Type B pancreatic cell (in vitro differentiated cells): ENCODE measurements around the gene PLCB1. TPM values are rescaled to one million over a fixed set of nuclear protein-coding genes. Genes with fewer than 3 reads are reported as not detected.

ENCODE experiments used
- DNase-seq: peaks from one replicate; pipeline ENCODE4 v3.0.0; 2021; ENCODE audit warnings: mixed read lengths; ENCODE audit not compliant: unreplicated experiment; ENCODE audit errors: extremely low spot score
- H3K27ac Mint-ChIP-seq: 2 replicates; pipeline ENCODE4 v1.8.0; 2021; ENCODE audit warnings: mild to moderate bottlenecking, mixed read lengths
- H3K27me3 Mint-ChIP-seq: 2 replicates; pipeline ENCODE4 v1.8.0; 2021; ENCODE audit warnings: mixed read lengths
- H3K36me3 Mint-ChIP-seq: 2 replicates; pipeline ENCODE4 v1.8.0; 2021; ENCODE audit warnings: mixed read lengths
- H3K4me1 Mint-ChIP-seq: one replicate; pipeline ENCODE4 v1.8.0; 2021; ENCODE audit warnings: mixed read lengths; ENCODE audit not compliant: unreplicated experiment
- H3K4me3 Mint-ChIP-seq: 2 replicates; pipeline ENCODE4 v1.8.0; 2021; ENCODE audit warnings: mild to moderate bottlenecking, mixed read lengths
- H3K9me3 Mint-ChIP-seq: 2 replicates; pipeline ENCODE4 v1.8.0; 2021; ENCODE audit warnings: mixed read lengths
- total RNA-seq: library from RNA; stranded (reverse); gene quantifications from 2 replicates; pipeline ENCODE4 v1.2.1, GENCODE V29; 2021; ENCODE audit warnings: low replicate concordance
- TF ChIP-seq, protein P1 (sequence below): fragments of 200-600 bp; sonication (generic); conservative IDR thresholded peaks from 2 replicates; pipeline ENCODE4 v1.5.0; 2021; ENCODE audit warnings: antibody characterized with exemption, mild to moderate bottlenecking

Gene PLCB1
- total RNA-seq, 1 donor from 2014 or later, result 17.9 TPM

- H3K4me1 Mint-ChIP-seq, result peaks cover 16% of the 10 kb centered on the region
- H3K27ac Mint-ChIP-seq, result no peak overlapping the region
- TF ChIP-seq, protein P1, sequence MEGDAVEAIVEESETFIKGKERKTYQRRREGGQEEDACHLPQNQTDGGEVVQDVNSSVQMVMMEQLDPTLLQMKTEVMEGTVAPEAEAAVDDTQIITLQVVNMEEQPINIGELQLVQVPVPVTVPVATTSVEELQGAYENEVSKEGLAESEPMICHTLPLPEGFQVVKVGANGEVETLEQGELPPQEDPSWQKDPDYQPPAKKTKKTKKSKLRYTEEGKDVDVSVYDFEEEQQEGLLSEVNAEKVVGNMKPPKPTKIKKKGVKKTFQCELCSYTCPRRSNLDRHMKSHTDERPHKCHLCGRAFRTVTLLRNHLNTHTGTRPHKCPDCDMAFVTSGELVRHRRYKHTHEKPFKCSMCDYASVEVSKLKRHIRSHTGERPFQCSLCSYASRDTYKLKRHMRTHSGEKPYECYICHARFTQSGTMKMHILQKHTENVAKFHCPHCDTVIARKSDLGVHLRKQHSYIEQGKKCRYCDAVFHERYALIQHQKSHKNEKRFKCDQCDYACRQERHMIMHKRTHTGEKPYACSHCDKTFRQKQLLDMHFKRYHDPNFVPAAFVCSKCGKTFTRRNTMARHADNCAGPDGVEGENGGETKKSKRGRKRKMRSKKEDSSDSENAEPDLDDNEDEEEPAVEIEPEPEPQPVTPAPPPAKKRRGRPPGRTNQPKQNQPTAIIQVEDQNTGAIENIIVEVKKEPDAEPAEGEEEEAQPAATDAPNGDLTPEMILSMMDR, result no peak
- H3K36me3 Mint-ChIP-seq, result no peaks in the 10 kb centered on the region
- no peak overlapping the region for H3K4me3 Mint-ChIP-seq
- H3K27me3 Mint-ChIP-seq, result no peaks in the 10 kb centered on the region
- H3K9me3 Mint-ChIP-seq, result no peaks in the 10 kb centered on the region
- DNase-seq, result no peak
Measured at GRCh38 chr20:8361006-8361652, 229.1 kb downstream of the PLCB1 start.

- no peak overlapping the region for H3K4me3 Mint-ChIP-seq
- no peak overlapping the region for H3K27ac Mint-ChIP-seq
- TF ChIP-seq, protein P1, result no peak
- H3K4me1 Mint-ChIP-seq, result peaks cover 16% of the 10 kb centered on the region
- no peaks in the 10 kb centered on the region for H3K36me3 Mint-ChIP-seq
- no peak for DNase-seq
- no peaks in the 10 kb centered on the region for H3K27me3 Mint-ChIP-seq
- H3K9me3 Mint-ChIP-seq, result no peaks in the 10 kb centered on the region
Measured at GRCh38 chr20:8361779-8362178, 229.7 kb downstream of the PLCB1 start.

DNA sequence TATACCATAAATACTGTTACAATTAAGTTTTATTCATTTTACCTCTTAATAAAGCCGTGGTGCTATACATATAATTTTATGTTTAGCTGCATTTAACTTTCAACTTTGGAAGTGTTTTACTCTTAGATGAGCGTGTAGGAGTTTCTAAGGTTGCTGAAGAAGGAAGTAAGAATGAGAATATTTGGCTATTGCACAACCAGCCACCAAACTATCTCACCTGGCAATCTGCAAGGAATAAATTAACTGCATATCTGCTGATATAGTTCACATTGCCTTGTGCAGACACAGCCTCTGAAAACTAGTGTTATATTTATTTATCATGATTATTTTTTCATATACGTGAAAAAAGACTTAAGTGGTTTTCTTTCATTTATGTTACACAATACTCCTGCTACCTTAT lies 230.4 kb downstream of the PLCB1 start:
- Mint-ChIP-seq H3K27me3 (no peaks in the 10 kb centered on the region), H3K4me3 (no peak overlapping the region), H3K36me3 (no peaks in the 10 kb centered on the region), H3K27ac (no peak overlapping the region), H3K9me3 (no peaks in the 10 kb centered on the region), H3K4me1 (peaks cover 16% of the 10 kb centered on the region)
- DNase-seq, result no peak
- TF ChIP-seq, protein P1, result no peak

GRCh38 chr20:8363970-8364733 lies 232.1 kb downstream of the PLCB1 start:
- no peak overlapping the region for H3K27ac Mint-ChIP-seq

DNA sequence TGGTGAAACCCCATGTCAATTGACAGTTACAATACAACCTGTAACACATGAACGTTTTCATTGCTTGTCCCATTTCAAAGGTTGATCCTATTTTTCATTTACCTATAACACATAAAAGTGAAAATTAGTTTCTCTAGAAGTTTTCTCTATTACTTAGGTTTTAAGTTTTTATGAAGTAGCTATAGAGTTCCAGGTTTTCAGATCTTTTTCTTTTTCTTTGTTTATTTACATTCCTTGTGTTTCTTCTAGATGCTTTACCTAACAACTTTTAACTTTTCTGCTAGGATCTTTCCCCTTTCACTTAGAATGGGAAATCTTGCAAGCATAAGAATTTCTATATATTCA lies 232.6 kb downstream of the PLCB1 start:
- no peak for DNase-seq
- TF ChIP-seq, protein P1, result no peak
- Mint-ChIP-seq H3K27ac (no peak overlapping the region), H3K4me3 (no peak overlapping the region), H3K9me3 (no peaks in the 10 kb centered on the region), H3K4me1 (peaks cover 16% of the 10 kb centered on the region), H3K27me3 (no peaks in the 10 kb centered on the region), H3K36me3 (no peaks in the 10 kb centered on the region)

More at GRCh38 chr20:8363970-8364733, 232.1 kb downstream of the PLCB1 start:
- Mint-ChIP-seq H3K36me3 (no peaks in the 10 kb centered on the region), H3K4me3 (no peak overlapping the region), H3K4me1 (peaks cover 16% of the 10 kb centered on the region), H3K27me3 (no peaks in the 10 kb centered on the region), H3K9me3 (no peaks in the 10 kb centered on the region)
- no peak for DNase-seq
- TF ChIP-seq, protein P1, result no peak
